ENCODE measurements around the gene FOXP4.

The FOXP4 gene

GRCh38 chr6:41545703-41546474, at the start of gene FOXP4:
Gene FOXP4 (plus strand): TSS chr6:41546381. CDS start chr6:41565761, 19,380 bp downstream.
- DNase-seq (ENCODE audit: low read depth in 2 of 2) = peak; percentile 84

- DNase-seq (ENCODE audit: low read depth in 2 of 2) = no peak
Observed at GRCh38 chr6:41497573-41497972, 48.6 kb upstream of the FOXP4 start.

GRCh38 chr6:41497994-41498393, 48.2 kb upstream of the FOXP4 start:
- peak in 1 of 2 experiments; percentile 13 for DNase-seq (ENCODE audit: low read depth in 2 of 2)

GRCh38 chr6:41498968-41499599, 47.1 kb upstream of the FOXP4 start:
- DNase-seq (ENCODE audit: low read depth in 2 of 2) = no peak

GRCh38 chr6:41500561-41500960, 45.6 kb upstream of the FOXP4 start:
- no peak for DNase-seq (ENCODE audit: low read depth in 2 of 2)

GRCh38 chr6:41502566-41502916, 43.6 kb upstream of the FOXP4 start:
- no peak for DNase-seq (ENCODE audit: low read depth in 2 of 2)

GRCh38 chr6:41502917-41503671, 43.1 kb upstream of the FOXP4 start:
- no peak for DNase-seq (ENCODE audit: low read depth in 2 of 2)

- peak in 1 of 2 experiments; percentile 31 for DNase-seq (ENCODE audit: low read depth in 2 of 2)
Observed at GRCh38 chr6:41503827-41504465, 42.2 kb upstream of the FOXP4 start.

GRCh38 chr6:41504466-41505121, 41.6 kb upstream of the FOXP4 start:
- DNase-seq (ENCODE audit: low read depth in 2 of 2) = no peak

- peak; percentile 63 to 67 for DNase-seq (ENCODE audit: low read depth in 2 of 2)
Observed at GRCh38 chr6:41505122-41506049, 40.8 kb upstream of the FOXP4 start.

- no peak for DNase-seq (ENCODE audit: low read depth in 2 of 2)
Observed at GRCh38 chr6:41508479-41508878, 37.7 kb upstream of the FOXP4 start.

GRCh38 chr6:41509580-41509979, 36.6 kb upstream of the FOXP4 start:
- no peak for DNase-seq (ENCODE audit: low read depth in 2 of 2)

- no peak for DNase-seq (ENCODE audit: low read depth in 2 of 2)
Observed at GRCh38 chr6:41511443-41512060, 34.6 kb upstream of the FOXP4 start.

GRCh38 chr6:41512146-41512701, 34.0 kb upstream of the FOXP4 start:
- DNase-seq (ENCODE audit: low read depth in 2 of 2) = no peak

GRCh38 chr6:41515995-41516394, 30.2 kb upstream of the FOXP4 start:
- DNase-seq (ENCODE audit: low read depth in 2 of 2) = no peak

- DNase-seq (ENCODE audit: low read depth in 2 of 2) = no peak
Observed at GRCh38 chr6:41518118-41518517, 28.1 kb upstream of the FOXP4 start.

GRCh38 chr6:41519305-41519744, 26.9 kb upstream of the FOXP4 start:
- DNase-seq (ENCODE audit: low read depth in 2 of 2) = no peak

GRCh38 chr6:41519745-41520699, 26.2 kb upstream of the FOXP4 start:
- no peak for DNase-seq (ENCODE audit: low read depth in 2 of 2)

Measured in fibroblast of skin of left quadriceps (primary cell).